Pancreas (tissue), 10 donors: ENCODE measurements around the gene PRKCSH. TPM values are rescaled to one million over a fixed set of nuclear protein-coding genes. Genes with fewer than 3 reads are reported as not detected.

Experiments used
- ATAC-seq, 4 donors: fragments of 200-7000 bp; cut with Tn5 transposase; one replicate each; pipeline versions ENCODE4 v1.8.0 to v1.9.1; 2020; ENCODE audit warnings: mild to moderate bottlenecking in 4 of 4, moderate library complexity in 4 of 4
- DNase-seq, 6 donors: peaks; one replicate each; pipeline ENCODE4 v3.0.0-alpha.2; 2020
- FAIRE-seq: peaks from 2 replicates; lab custom pipeline; 2012; peaks lifted over from hg19 to GRCh38; lab: Jason Lieb, UNC
- H3K27ac ChIP-seq, 4 donors: fragments of 200-600 bp; sonication (generic); 1 replicate in 3 of 4; 2 replicates in 1 of 4; pipeline versions ENCODE4 v1.5.0 to v1.8.0; 2020
- H3K27me3 ChIP-seq, 4 donors: fragments of 200-600 bp; one replicate each; pipeline ENCODE4 v1.8.0; 2021
- H3K36me3 ChIP-seq, 3 donors: fragments of 200-600 bp; sonication (generic) in 1 of 3; one replicate each; pipeline versions ENCODE4 v1.5.0 to v1.8.0; 2020 to 2021
- H3K4me1 ChIP-seq, 3 donors: fragments of 200-600 bp; one replicate each; pipeline ENCODE4 v1.8.0; 2021
- H3K4me3 ChIP-seq, 4 donors: fragments of 200-600 bp; sonication (generic) in 2 of 4; one replicate each; pipeline versions ENCODE4 v1.5.0 to v1.8.0; 2020 to 2021
- H3K9me3 ChIP-seq, 4 donors: fragments of 200-600 bp; one replicate each; pipeline ENCODE4 v1.8.0; 2021
- WGBS, 2 donors: extraction: QIAGEN DNeasy Blood & Tissue Kit; methylation state at CpG; one replicate each; pipeline ENCODE4 v1.1.7; 2013; 5-methylcytosine and 5-hydroxymethylcytosine counted together
- intact Hi-C, 3 donors: fragments of 100-400 bp; cut with DNase I; formaldehyde crosslinking; loops; one replicate each; pipeline versions ENCODE4 v1.11.1 to v1.14.2; 2022
- polyA plus RNA-seq, 2 donors: library from polyadenylated mRNA; stranded (reverse); fragments of 200-250 nt; gene quantifications; one replicate each; pipeline ENCODE4 v1.2.3, GENCODE V29; 2013
- total RNA-seq, 6 donors: library from RNA; stranded (reverse); fragmentation: NEBNext Ultra II Directional in 4 of 6; extraction: Animal tissue kit (Norgen Biotek cat#: 25700) in 4 of 6; gene quantifications; one replicate each; pipeline versions ENCODE4 v1.2.1 to v1.2.4, GENCODE V29; 2021 to 2023
- TF ChIP-seq, protein P1 (sequence below), 4 donors: fragments of 200-600 bp; sonication (generic) in 3 of 4; IDR thresholded peaks; one replicate each; pipeline versions ENCODE4 v1.5.0 to v1.8.0; 2021; ENCODE audit warnings: antibody characterized with exemption in 4 of 4
- donor health status: healthy with polysubstance abuse.
- donor health status: DM: no; HTN: no; CAD: no; lungs with moderate emphysema.
- donor health status: DM: no; HTN: no; CAD: no.
- donor health status: control.
- donor health status: control.
- donor health status: Bipolar disorder and iron deficiency.
- donor health status: DM: yes; HTN: yes; CAD: no.
- donor health status: DM: no; HTN: no; CAD: no.
- donor health status: DM: no; HTN: no; CAD: no.
- donor health status: DM: yes; HTN: yes; CAD: no.

PRKCSH gene
- total and polyA plus RNA-seq, 8 donors = 114 to 217 (median 163) TPM

DNA sequence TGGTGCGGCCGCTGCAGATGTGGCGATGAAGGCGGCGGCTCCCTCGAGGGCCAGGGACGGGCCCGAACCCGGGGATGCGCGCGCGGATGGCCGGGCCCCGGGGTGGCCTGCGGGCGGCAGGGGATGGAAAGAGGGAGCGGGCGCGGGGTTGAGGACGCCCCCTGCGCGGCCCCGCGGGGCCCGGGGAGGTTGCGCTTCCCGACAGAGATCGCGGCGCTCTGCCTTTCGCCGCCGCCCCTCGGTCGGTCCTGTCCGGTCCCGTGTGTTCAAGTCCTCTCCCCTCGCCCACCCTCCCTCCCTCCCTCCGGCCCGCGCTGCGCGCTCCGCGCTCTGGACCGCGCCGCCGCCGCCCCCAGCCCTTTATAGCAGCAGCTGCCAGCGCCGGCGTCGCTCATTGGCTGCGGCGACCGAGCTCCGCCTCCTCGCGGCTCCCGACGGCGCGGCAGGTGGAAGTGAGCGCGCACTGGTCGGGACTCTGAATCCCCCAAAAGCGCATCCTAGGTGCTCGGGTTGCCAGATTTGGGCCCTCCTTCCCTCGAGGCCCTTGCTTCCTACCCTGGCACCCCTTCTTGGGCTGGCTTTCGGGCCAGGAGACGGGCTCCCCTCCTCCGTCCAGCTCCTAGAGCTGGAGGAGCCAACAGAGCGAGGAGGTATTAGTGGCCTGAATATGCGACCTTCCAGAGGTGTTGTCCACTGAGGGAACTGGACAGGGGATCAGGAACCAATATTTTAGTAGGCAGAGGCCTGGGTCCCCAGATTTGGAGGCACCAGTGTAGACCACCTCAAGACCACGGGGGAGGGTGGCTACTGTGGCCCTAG is 45.5 kb downstream of the PRKCSH start, which contains the start of gene ELAVL3:
TSS of gene ELAVL3 (minus strand) at position 332 of the 819 bp plus-strand sequence. CDS start 438 bp downstream, outside the sequence.
- no peak for ATAC-seq
- H3K4me1 ChIP-seq = peaks cover 0 to 17% (median 14%) of the 10 kb centered on the region in 3 donors
- DNase-seq = peak in 1 of 6 donors; percentile 70
- no peak for FAIRE-seq
- intact Hi-C loops = loop anchor here in 1 of 3 donors (10.0 kb wide), 1 partner anchor 186 kb away; the partner anchor contains the start of gene TSPAN16
- peaks cover 0 to 5% (median 0%) of the 10 kb centered on the region in 3 donors for H3K36me3 ChIP-seq
- peak within 1 kb of the TSS in 1 of 4 donors; percentile 25 for H3K4me3 ChIP-seq
- no peaks in the 10 kb centered on the region for H3K9me3 ChIP-seq
- no peak within 1 kb of the TSS for H3K27ac ChIP-seq
- peaks cover 0 to 15% (median 5%) of the 10 kb centered on the region in 4 donors for H3K27me3 ChIP-seq
- TF ChIP-seq, protein P1, sequence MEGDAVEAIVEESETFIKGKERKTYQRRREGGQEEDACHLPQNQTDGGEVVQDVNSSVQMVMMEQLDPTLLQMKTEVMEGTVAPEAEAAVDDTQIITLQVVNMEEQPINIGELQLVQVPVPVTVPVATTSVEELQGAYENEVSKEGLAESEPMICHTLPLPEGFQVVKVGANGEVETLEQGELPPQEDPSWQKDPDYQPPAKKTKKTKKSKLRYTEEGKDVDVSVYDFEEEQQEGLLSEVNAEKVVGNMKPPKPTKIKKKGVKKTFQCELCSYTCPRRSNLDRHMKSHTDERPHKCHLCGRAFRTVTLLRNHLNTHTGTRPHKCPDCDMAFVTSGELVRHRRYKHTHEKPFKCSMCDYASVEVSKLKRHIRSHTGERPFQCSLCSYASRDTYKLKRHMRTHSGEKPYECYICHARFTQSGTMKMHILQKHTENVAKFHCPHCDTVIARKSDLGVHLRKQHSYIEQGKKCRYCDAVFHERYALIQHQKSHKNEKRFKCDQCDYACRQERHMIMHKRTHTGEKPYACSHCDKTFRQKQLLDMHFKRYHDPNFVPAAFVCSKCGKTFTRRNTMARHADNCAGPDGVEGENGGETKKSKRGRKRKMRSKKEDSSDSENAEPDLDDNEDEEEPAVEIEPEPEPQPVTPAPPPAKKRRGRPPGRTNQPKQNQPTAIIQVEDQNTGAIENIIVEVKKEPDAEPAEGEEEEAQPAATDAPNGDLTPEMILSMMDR (IDR thresholded peaks at IDR 0.05) = no peak
- 9 to 12% methylated on average over 56 to 76 of the region's 77 CpGs for WGBS, 2 donors

DNA sequence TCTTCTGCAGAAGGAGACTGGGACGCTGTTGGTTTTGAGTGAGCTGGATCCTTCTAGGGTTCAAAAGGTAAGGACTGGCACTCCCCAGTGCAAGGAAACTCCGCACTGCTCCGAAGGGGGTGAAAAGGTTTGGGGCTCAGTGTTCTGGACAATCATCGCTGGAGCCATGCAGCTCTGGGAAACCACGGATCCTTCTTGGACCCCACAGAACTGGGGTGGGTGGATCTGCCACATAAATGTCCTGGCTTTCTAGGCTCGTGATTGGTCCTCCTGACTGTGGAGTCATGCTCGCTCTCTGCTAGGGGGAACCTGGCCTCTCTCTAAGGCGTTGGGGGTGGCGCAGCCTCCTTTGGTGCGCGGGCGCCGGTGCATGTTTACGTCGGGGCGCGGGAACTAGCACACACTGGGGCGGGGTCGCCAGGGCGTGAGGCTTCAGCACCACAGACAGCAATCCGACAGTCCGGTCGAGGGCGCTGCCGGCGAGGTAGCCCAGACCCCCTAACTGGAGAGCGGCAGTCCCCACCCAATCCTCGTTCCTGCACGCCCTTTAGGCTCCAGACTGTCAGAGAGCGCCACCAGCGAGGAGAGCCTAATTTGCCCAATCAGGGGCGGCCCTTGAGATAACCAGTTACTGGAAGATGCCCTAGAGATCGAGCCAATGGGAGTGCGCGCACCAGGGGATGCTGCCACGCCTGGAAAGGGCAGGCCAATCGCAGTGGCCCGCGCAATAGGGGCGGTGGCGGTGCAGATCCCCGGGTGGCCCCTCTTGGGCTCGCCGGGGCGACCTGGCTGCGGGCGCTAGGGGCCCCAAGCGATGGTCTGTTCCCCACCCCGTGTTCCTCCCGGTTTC is 46.3 kb downstream of the PRKCSH start:
- DNase-seq = peak in 4 of 6 donors; percentile 37 to 78 (median 57)
- H3K27me3 ChIP-seq = peaks cover 0 to 15% (median 5%) of the 10 kb centered on the region in 4 donors
- peak; percentile 27 to 82 (median 60) for ATAC-seq
- H3K9me3 ChIP-seq = no peaks in the 10 kb centered on the region
- peaks cover 0 to 17% (median 14%) of the 10 kb centered on the region in 3 donors for H3K4me1 ChIP-seq
- no peak overlapping the region for H3K27ac ChIP-seq
- intact Hi-C loops = loop anchor here in 1 of 3 donors (10.0 kb wide), 1 partner anchor 187 kb away; the partner anchor contains the start of gene TSPAN16
- peaks cover 0 to 5% (median 0%) of the 10 kb centered on the region in 3 donors for H3K36me3 ChIP-seq
- TF ChIP-seq, protein P1 (IDR thresholded peaks at IDR 0.05) = no peak
- peak overlapping the region in 1 of 4 donors; percentile 35 for H3K4me3 ChIP-seq
- no peak for FAIRE-seq
- 6 to 8% methylated on average over 45 to 50 of the region's 50 CpGs for WGBS, 2 donors

DNA sequence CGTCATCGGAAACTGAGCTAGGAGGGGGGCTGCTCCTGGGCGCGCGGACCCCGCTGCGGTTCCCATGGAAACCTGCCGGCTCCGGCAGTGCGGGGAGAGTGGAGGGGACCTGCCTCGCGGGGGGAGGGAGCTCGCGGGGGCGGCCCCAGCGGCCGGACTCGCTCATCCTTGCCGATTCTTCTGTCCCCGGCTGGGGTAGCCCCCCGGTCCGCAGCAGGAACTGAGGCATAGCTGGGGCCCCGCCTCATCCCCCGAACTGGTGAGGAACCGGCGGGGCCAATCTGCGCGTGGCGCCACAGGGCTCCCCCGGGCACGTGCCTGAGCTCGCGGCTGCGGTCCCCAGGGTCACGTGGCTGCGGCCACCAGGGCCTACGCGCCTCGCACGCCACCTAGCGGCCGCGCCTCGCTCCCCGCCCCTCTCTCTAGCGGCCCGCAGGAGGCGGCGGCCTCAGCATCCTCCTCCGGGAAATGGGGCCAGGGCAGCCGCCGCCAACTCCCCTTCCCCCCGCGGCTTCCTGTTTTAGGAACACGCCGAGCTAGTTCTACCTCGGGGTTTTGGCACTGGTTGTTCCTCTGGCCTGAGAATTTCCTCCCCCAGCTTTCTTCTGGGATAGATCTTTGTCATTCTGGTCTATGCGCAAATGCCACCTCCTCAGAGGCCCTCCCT is 47.1 kb downstream of the PRKCSH start:
- H3K27me3 ChIP-seq = peaks cover 0 to 15% (median 5%) of the 10 kb centered on the region in 4 donors
- ATAC-seq (peak; percentile 84 to 92 (median 89)), FAIRE-seq (no peak), DNase-seq (peak; percentile 58 to 91 (median 76))
- H3K27ac ChIP-seq = no peak overlapping the region
- peak overlapping the region in 1 of 4 donors; percentile 35 for H3K4me3 ChIP-seq
- 4 to 6% methylated on average over 46 to 58 of the region's 58 CpGs for WGBS, 2 donors
- intact Hi-C loops = loop anchor here in 1 of 3 donors (10.0 kb wide), 1 partner anchor 188 kb away; the partner anchor contains the start of gene TSPAN16
- peaks cover 0 to 5% (median 0%) of the 10 kb centered on the region in 3 donors for H3K36me3 ChIP-seq
- H3K4me1 ChIP-seq = peaks cover 0 to 17% (median 14%) of the 10 kb centered on the region in 3 donors
- H3K9me3 ChIP-seq = no peaks in the 10 kb centered on the region
- TF ChIP-seq, protein P1 (IDR thresholded peaks at IDR 0.05) = peak; percentile 86 to 92 (median 88)

DNA sequence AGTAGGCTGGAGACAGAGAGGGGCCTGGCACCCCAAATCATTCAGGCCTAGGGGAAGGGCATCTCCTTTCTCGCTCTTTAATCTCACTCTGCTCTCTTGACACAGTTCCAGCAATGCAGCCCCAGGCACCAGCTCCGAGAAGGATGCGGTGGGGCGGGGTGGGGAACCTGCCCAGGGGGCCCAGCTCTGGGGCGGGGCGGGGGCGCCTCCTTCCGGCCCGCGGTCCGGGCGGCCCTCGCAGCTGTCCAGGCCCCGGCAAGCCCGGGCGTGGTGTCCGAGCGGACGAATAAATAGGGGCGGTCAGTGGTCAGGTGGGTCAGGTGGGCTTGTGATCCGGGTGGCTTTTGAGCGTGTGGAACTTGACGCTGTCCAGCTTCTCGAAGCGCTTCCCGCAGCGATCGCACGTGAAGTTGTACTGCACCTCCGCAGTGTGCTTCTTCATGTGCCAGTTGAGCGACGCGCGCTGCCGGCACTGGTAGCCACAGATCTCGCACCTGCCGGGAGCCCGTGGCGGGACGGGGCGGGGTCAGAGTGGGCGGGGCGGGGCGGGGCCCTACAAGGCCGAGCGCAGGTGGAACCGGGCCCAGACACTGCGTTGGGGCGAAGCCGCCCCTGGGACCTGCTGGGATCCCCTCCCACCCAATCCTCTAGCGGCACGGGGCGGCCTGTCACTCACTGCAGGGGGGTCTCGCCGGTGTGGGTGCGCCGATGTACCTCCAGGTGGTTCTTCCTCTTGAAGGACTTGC is 48.1 kb downstream of the PRKCSH start:
- FAIRE-seq = no peak
- DNase-seq = peak in 1 of 6 donors; percentile 67
- H3K9me3 ChIP-seq = no peaks in the 10 kb centered on the region
- H3K27ac ChIP-seq = no peak overlapping the region
- H3K27me3 ChIP-seq = peaks cover 0 to 15% (median 5%) of the 10 kb centered on the region in 4 donors
- intact Hi-C loops = loop anchor here in 1 of 3 donors (10.0 kb wide), 1 partner anchor 189 kb away; the partner anchor contains the start of gene TSPAN16
- peaks cover 0 to 17% (median 14%) of the 10 kb centered on the region in 3 donors for H3K4me1 ChIP-seq
- no peak overlapping the region for H3K4me3 ChIP-seq
- TF ChIP-seq, protein P1 (IDR thresholded peaks at IDR 0.05) = no peak
- H3K36me3 ChIP-seq = peaks cover 0 to 5% (median 0%) of the 10 kb centered on the region in 3 donors
- 84 to 89% methylated on average over 48 to 57 of the region's 57 CpGs for WGBS, 2 donors
- no peak for ATAC-seq
